Spleen (tissue), 11 donors: ENCODE measurements around the gene PLK1. TPM values are rescaled to one million over a fixed set of nuclear protein-coding genes. Genes with fewer than 3 reads are reported as not detected.
"Not testable (repeated sequence)": the region's sequence is repeated elsewhere in the genome, so short reads cannot be mapped to it uniquely, and the experiment has no call there.

ENCODE experiments used
- DNase-seq: peaks from one replicate; pipeline ENCODE4 v3.0.0-alpha.2; 2020
- H3K27ac ChIP-seq, 8 donors: fragments of 200-600 bp; sonication (generic) in 7 of 8; 1 replicate in 4 of 8; 2 replicates in 4 of 8; pipeline versions ENCODE4 v1.5.0 to v1.8.0; 2016 to 2021; ENCODE audit warnings: inconsistent platforms in 4 of 8, mild to moderate bottlenecking in 4 of 8, moderate library complexity in 1 of 8
- H3K27me3 ChIP-seq, 7 donors: fragments of 200-600 bp; sonication (generic) in 6 of 7; replicated peaks in 1 of 7; 1 replicate in 4 of 7; 2 replicates in 3 of 7; pipeline versions ENCODE4 v1.5.0 to v1.8.0; 2016 to 2021; ENCODE audit warnings: inconsistent platforms in 3 of 7, mild to moderate bottlenecking in 1 of 7
- H3K36me3 ChIP-seq, 6 donors: fragments of 200-600 bp; sonication (generic) in 5 of 6; 1 replicate in 4 of 6; 2 replicates in 2 of 6; pipeline versions ENCODE4 v1.5.0 to v1.8.0; 2016 to 2021; ENCODE audit warnings: inconsistent platforms in 2 of 6
- H3K4me1 ChIP-seq, 6 donors: fragments of 200-600 bp; sonication (generic) in 5 of 6; 1 replicate in 3 of 6; 2 replicates in 3 of 6; pipeline versions ENCODE4 v1.5.0 to v1.8.0; 2016 to 2021; ENCODE audit warnings: inconsistent platforms in 3 of 6
- H3K4me3 ChIP-seq, 8 donors: fragments of 200-600 bp; sonication (generic) in 7 of 8; 1 replicate in 4 of 8; 2 replicates in 4 of 8; pipeline versions ENCODE4 v1.5.0 to v1.8.0; 2016 to 2021; ENCODE audit warnings: inconsistent platforms in 4 of 8, mild to moderate bottlenecking in 4 of 8, moderate library complexity in 2 of 8
- H3K9me3 ChIP-seq, 8 donors: fragments of 200-600 bp; sonication (generic) in 7 of 8; 1 replicate in 4 of 8; 2 replicates in 4 of 8; pipeline versions ENCODE4 v1.5.0 to v1.8.0; 2016 to 2021; ENCODE audit warnings: inconsistent platforms in 4 of 8
- POLR2AphosphoS5 ChIP-seq, 3 donors: sonication (generic); formaldehyde crosslinking; IDR thresholded peaks; one replicate each; pipeline ENCODE4 v1.5.1; 2017; ENCODE audit warnings: antibody characterized with exemption in 3 of 3
- WGBS, 5 donors: extraction: QIAGEN DNeasy Blood & Tissue Kit in 3 of 5; methylation state at CpG; one replicate each; pipeline versions ENCODE4 v1.1.5 to v1.1.7; 2013 to 2018; 5-methylcytosine and 5-hydroxymethylcytosine counted together
- intact Hi-C: fragments of 100-400 bp; cut with DNase I; formaldehyde crosslinking; loops from one replicate; pipeline ENCODE4 v1.15.0; 2023; ENCODE audit warnings: low total_unique reads
- polyA plus RNA-seq, 3 donors: library from polyadenylated mRNA; stranded (reverse); fragments of 200-250 nt; gene quantifications; one replicate each; pipeline ENCODE4 v1.2.1, GENCODE V29; 2013
- total RNA-seq, 7 donors: library from RNA; depleted of rRNA in 3 of 7; stranded (reverse); fragments of >200 nt in 3 of 7; fragmentation: NEBNext Ultra II Directional in 4 of 7; extraction: Animal tissue kit (Norgen Biotek cat#: 25700) in 4 of 7; gene quantifications; one replicate each; pipeline versions ENCODE4 v1.1.0 to v1.2.1, GENCODE V29; 2016 to 2021
- TF ChIP-seq, protein P1 (sequence below), 11 experiments: fragments of 200-600 bp in 7 of 11; fragments of 450-650 bp in 4 of 11; sonication (generic) in 4 of 11; IDR thresholded peaks in 8 of 11; conservative IDR thresholded peaks in 3 of 11; 1 replicate in 7 of 11; 2 replicates in 4 of 11; pipeline versions ENCODE4 v1.4.0 to v1.8.0; 2016 to 2021; ENCODE audit warnings: antibody characterized with exemption in 11 of 11, inconsistent platforms in 4 of 11, mild to moderate bottlenecking in 1 of 11
- donor health status: healthy with polysubstance abuse.
- donor health status: DM: no; HTN: no; CAD: no; lungs with moderate emphysema.
- donor health status: DM: no; HTN: no; CAD: no.
- donor health status: Bipolar disorder and iron deficiency.
- donor health status: healthy.
- donor health status: DM: no; HTN: no; CAD: no.
- donor health status: DM: yes; HTN: yes; CAD: no.

Gene PLK1
- total and polyA plus RNA-seq, 10 donors: 2.0 to 19.4 (median 7.2) TPM

DNA sequence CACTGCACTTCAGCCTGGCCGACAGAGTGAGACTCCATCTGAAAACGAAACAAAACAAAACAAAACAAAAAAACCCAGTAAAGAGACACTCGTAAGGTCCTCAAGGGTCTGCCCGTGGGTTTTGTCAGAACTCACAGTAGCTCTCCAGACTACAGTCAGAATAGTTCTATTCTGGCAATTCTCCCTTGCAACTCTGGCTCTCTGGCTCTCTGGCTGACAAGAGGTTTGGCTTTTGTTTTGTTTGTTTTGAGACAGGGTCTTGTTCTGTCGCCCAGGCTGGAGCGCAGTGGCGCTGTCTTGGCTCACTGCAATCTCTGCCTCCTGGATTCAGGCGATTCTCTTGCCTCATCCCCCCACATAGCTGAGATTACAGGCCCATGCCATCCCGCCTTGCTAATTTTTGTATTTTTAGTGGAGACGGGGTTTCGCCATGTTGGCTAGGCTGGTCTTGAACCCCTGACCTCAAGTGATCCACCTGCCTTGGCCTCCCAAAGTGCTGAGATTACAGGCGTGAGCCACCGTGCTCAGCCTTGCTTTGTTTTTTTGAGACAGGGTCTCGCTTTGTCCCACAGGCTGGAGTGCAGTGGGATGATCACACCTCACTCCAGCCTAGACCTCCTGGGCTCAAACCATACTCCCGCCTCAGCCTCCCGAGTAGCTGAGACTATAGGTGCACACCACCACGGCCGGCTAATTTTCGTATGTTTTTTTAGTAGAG, 55.6 kb downstream of the PLK1 start:
- no peak overlapping the region for H3K4me3 ChIP-seq
- TF ChIP-seq POLR2AphosphoS5 (IDR thresholded peaks at IDR 0.05): no peak
- no peaks in the 10 kb centered on the region for H3K9me3 ChIP-seq
- H3K4me1 ChIP-seq: no peaks in the 10 kb centered on the region
- DNase-seq: no peak
- WGBS, 5 donors: 87 to 92% (median 90%) methylated on average over 19 of the region's 19 CpGs
- H3K27me3 ChIP-seq: peaks cover 0 to 13% (median 0%) of the 10 kb centered on the region in 7 donors
- no peak overlapping the region for H3K27ac ChIP-seq
- no peaks in the 10 kb centered on the region for H3K36me3 ChIP-seq
- intact Hi-C loops: loop anchor here (10.0 kb wide), 1 partner anchor 520 kb away; the partner anchor contains the start of gene CACNG3

DNA sequence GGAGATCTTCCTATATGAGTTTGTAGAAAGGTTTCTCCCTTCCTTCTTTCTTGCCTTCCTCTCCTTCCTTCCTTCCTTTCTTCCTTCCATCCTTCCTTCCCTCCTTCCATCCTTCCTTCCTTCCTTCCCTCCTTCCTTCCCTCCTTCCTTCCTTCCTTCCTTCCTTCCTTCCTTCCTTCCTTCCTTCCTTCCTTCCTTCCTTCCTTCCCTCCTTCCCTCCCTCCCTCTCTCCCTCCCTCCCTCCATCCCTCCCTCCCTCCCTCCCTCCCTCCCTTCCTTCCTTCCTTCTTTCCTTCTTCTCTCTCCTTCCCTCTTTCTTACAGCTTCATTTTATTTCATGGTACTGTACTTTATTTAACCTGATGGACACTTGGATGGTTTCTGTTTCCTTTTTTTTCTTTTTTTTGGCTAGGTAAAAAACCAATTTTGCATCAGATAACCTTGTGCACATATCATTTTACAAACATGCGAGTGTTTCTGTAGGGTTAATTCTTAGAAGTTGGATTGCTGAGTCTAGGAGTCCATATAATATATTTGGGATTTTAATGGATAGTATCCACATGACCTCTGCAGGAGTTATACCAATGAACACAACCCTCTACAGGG, 58.8 kb downstream of the PLK1 start:
- H3K27me3 ChIP-seq, H3K4me1 ChIP-seq, DNase-seq, H3K9me3 ChIP-seq, H3K36me3 ChIP-seq, H3K27ac ChIP-seq, H3K4me3 ChIP-seq: not testable (repeated sequence)
- intact Hi-C loops: loop anchor here (10.0 kb wide), 1 partner anchor 517 kb away; the partner anchor contains the start of gene CACNG3
- 89 to 95% (median 93%) methylated on average over 1 of the region's 1 CpG for WGBS, 5 donors

- Histone ChIP-seq H3K4me3 (no peak overlapping the region), H3K4me1 (no peaks in the 10 kb centered on the region), H3K36me3 (no peaks in the 10 kb centered on the region), H3K9me3 (no peaks in the 10 kb centered on the region), H3K27me3 (peaks cover 0 to 27% (median 0%) of the 10 kb centered on the region in 7 donors), H3K27ac (no peak overlapping the region)
- TF ChIP-seq POLR2AphosphoS5 (IDR thresholded peaks at IDR 0.05): no peak
- TF ChIP-seq, protein P1, sequence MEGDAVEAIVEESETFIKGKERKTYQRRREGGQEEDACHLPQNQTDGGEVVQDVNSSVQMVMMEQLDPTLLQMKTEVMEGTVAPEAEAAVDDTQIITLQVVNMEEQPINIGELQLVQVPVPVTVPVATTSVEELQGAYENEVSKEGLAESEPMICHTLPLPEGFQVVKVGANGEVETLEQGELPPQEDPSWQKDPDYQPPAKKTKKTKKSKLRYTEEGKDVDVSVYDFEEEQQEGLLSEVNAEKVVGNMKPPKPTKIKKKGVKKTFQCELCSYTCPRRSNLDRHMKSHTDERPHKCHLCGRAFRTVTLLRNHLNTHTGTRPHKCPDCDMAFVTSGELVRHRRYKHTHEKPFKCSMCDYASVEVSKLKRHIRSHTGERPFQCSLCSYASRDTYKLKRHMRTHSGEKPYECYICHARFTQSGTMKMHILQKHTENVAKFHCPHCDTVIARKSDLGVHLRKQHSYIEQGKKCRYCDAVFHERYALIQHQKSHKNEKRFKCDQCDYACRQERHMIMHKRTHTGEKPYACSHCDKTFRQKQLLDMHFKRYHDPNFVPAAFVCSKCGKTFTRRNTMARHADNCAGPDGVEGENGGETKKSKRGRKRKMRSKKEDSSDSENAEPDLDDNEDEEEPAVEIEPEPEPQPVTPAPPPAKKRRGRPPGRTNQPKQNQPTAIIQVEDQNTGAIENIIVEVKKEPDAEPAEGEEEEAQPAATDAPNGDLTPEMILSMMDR (IDR thresholded peaks at IDR 0.05 in 8 of 11, conservative IDR thresholded peaks at IDR 0.05 in 3 of 11): no peak
- intact Hi-C loops: loop anchor here (10.0 kb wide), 1 partner anchor 515 kb away; the partner anchor contains the start of gene CACNG3
- 60 to 91% (median 65%) methylated on average over 1 of the region's 1 CpG for WGBS, 5 donors
- DNase-seq: no peak
These were observed 60.8 kb downstream of the PLK1 start for GRCh38 chr16:23739516-23739915.

Other genes with a start within 250 kb of the PLK1 start
- gene COG7, start 225.7 kb upstream of the PLK1 start, total RNA-seq: 10 to 100 TPM; 15.9 to 25.5 (median 19.9) TPM
- gene COG7, start 225.7 kb upstream of the PLK1 start, polyA plus RNA-seq: 10 to 100 TPM in 2 of 3 donors, 1 to 10 TPM in 1; 9.6 to 17.5 (median 17.0) TPM
- 100 to 1,000 TPM; 131 to 179 (median 152) TPM for gene GGA2, start 168.4 kb upstream of the PLK1 start, total RNA-seq
- 10 to 100 TPM; 49.4 to 57.2 (median 56.6) TPM for gene GGA2, start 168.4 kb upstream of the PLK1 start, polyA plus RNA-seq
- gene EARS2, start 121.5 kb upstream of the PLK1 start, total RNA-seq: 10 to 100 TPM; 10.7 to 21.8 (median 19.3) TPM
- 10 to 100 TPM in 1 of 3 donors, 1 to 10 TPM in 2; 9.8 to 10.0 (median 9.9) TPM for gene EARS2, start 121.5 kb upstream of the PLK1 start, polyA plus RNA-seq
- gene UBFD1, start 121.2 kb upstream of the PLK1 start, total RNA-seq: 10 to 100 TPM; 39.0 to 63.7 (median 43.4) TPM
- gene UBFD1, start 121.2 kb upstream of the PLK1 start, polyA plus RNA-seq: 1 to 10 TPM; 4.2 to 9.1 (median 6.5) TPM
- 10 to 100 TPM; 40.1 to 91.0 (median 49.0) TPM for gene NDUFAB1, start 82.6 kb upstream of the PLK1 start, total RNA-seq
- 100 to 1,000 TPM in 1 of 3 donors, 10 to 100 TPM in 2; 71.7 to 140 (median 98.1) TPM for gene NDUFAB1, start 82.6 kb upstream of the PLK1 start, polyA plus RNA-seq
- 10 to 100 TPM in 6 of 7 donors, 1 to 10 TPM in 1; 9.6 to 22.0 (median 13.7) TPM for gene PALB2, start 37.6 kb upstream of the PLK1 start, total RNA-seq
- gene PALB2, start 37.6 kb upstream of the PLK1 start, polyA plus RNA-seq: 10 to 100 TPM in 2 of 3 donors, 1 to 10 TPM in 1; 9.3 to 13.3 (median 10.1) TPM
- gene DCTN5, start 37.4 kb upstream of the PLK1 start, total RNA-seq: 10 to 100 TPM; 36.5 to 62.5 (median 51.8) TPM
- 10 to 100 TPM; 11.9 to 21.6 (median 13.6) TPM for gene DCTN5, start 37.4 kb upstream of the PLK1 start, polyA plus RNA-seq
- not detected for gene ERN2, start 34.3 kb downstream of the PLK1 start, total RNA-seq
- gene ERN2, start 34.3 kb downstream of the PLK1 start, polyA plus RNA-seq: under 1 TPM in 1 of 3 donors, not detected in 2; 0.05 TPM
- gene CHP2, start 76.1 kb downstream of the PLK1 start, total RNA-seq: not detected
- gene CHP2, start 76.1 kb downstream of the PLK1 start, polyA plus RNA-seq: under 1 TPM in 1 of 3 donors, not detected in 2; 0.06 TPM
- 100 to 1,000 TPM; 169 to 284 (median 189) TPM for gene PRKCB, start 157.1 kb downstream of the PLK1 start, total RNA-seq
- 10 to 100 TPM; 33.8 to 53.5 (median 39.3) TPM for gene PRKCB, start 157.1 kb downstream of the PLK1 start, polyA plus RNA-seq